SHP77 treated with DMSO at 0.1 percent for 48 hours (cell line): ENCODE measurements around the gene TSPYL4.

Experiments
- DNase-seq: peaks from one replicate; lab custom pipeline; 2025; lab: John Stamatoyannopoulos, UW

The TSPYL4 gene

DNA sequence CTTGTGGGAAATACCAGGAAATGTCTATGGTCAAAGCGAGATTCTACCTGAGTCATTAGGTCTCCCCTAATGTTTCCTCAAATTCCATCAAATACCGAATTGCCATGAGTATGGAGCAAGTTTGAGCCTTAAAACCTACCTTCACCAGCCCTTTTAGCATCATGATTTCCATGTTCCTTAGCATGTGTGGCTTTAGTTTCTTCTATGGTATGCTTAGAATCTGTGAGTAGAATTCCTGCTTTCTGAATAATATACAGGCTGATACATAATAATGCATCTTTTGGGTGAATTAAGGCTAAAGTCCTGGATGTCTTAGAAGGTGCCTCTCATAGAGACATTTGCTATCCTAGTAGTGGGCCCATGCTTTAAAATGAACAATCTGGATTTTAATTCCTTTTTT lies 32.0 kb downstream of the TSPYL4 start:
- no peak for DNase-seq

DNA sequence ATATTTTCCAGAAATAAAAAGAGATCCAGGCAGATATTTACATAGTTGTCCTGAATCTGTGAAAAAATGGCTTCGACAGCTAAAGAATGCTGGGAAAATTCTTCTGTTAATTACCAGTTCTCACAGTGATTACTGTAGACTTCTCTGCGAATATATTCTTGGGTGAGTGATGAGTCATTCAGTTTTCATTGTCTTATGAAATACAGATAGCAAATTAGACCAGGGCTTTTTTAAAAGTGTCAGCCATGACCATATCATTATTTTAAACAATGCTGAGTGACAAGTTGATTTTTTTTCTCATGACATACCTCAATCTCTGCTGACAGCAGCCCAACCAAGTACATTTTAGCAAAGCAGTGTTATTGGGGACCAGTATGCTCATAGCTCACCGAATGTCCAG lies 32.8 kb downstream of the TSPYL4 start:
- no peak for DNase-seq

DNA sequence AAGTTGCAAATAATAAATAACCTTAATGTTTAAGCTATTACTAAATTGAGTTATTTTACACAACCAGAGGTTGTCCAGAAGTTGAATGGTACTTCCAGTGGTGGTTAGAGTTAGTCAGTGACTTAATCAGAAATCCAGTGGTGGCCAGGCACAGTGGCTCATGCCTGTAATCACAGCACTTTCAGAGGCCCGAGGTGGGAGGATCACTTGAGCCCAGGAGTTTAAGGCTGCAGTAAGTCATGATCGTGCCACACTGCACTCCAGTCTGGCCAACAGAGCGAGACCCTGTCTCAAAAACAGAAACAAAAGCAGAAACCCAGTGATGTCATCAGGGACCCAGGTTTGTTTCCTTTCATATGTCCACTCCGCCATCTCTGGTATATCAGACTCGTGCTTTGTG lies 35.0 kb downstream of the TSPYL4 start:
- no peak for DNase-seq

DNA sequence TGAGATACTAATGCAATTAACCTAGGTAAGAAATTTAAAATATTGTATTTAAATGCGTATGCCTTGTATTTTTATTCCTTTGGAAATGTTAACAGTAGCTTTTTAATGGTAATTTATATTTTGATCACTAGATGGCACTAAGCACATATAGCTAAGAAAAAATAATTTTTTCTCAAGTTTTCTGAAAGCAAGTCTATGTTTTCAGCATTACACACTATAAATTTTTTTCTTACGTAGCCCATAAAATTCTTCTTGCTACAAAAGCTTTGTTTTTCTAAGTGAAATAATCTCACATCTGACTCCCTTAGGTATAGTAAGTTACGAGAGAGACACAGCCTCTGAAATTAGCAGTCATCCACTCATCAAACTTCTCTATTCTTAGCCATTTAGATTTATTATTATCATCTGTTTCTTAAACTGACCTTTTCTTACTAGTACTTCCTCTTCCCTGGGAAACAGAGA lies 35.7 kb downstream of the TSPYL4 start:
- DNase-seq: peak; percentile 12

DNA sequence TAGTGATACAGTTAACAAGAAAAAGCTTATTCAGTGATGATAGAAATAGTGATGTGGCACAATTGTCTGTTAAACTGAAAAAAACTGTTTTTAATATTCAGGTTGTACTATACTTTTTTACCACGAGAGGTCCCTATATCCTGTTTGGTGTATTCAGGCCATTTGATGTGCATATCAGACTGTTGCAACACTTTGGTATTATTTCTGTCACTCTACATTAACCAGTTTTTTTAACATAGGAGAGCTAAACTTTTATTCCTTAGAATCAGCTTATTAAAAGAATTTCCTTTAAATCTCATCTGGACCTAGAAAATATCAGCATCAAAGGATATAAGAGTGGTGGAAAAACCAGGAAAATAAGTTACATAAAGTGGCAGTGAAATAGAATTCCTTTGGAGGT lies 36.8 kb downstream of the TSPYL4 start:
- no peak for DNase-seq

DNA sequence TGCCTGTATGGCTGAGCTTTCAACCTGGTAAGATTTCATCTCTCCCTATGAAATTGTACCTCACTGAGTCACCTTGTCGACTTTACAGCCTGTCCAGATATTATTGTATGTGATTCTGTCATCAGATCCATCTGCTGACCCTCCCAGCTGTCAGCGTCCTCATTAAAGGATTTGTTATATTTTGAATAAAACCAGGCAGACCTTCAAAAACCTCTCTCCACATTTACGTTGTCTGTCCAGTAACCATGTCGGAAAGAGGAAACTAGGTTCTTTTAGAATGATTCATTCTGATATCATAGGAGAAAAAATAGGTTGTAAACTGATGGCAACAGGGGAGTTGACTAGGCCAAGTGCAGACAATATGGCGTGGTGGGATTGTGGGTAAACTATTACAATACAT lies 38.5 kb downstream of the TSPYL4 start:
- no peak for DNase-seq

DNA sequence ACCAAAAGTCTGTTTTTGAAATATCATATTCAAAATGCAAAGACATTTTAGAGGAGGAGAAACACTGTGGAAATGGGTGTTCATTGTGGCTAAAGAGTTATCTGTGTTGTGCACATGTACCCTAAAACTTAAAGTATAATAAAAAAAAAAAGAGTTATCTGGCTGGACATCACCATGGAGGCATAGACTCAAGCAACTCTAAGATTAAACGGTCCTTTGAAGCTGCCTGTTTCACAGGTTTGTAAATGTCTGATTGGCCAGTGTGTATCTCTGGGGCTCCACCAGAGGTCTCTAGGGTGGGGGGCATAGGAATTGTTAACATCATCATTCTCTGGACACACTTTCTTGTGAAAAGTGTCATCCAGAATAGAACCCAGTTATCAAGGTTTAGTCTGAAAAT lies 39.2 kb downstream of the TSPYL4 start:
- DNase-seq: no peak

DNA sequence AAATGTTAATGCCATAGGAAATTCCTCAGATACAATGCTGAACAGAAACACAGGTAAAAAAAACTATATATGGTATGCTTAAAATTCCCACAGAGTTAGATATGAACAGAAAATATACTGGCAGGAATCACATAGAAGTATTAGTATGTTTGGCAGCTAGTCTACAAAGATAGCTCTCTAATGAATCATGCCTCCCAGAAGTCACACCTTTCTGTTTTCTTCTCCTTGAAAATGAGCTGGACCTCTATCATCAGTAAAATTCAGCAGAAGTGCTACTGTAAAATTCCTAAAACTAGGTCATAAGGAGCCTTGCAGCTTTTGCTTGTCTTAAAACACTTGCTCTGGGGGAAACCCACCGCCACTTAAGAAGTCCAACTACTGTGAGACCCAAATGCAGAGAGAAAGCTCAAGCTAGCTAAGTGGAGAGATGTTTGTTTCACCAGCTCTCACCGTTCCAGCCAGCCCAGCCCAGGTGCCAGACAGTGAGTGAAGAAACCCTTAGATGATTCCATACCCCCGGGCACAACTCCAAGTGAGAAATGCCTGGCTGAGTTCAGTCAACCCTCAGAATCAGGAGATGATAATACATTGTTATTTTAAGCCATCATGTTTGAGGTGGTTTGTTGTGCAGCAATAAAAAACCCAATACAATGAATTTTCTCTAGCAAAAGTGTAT lies 43.0 kb downstream of the TSPYL4 start:
- DNase-seq: peak; percentile 3

DNA sequence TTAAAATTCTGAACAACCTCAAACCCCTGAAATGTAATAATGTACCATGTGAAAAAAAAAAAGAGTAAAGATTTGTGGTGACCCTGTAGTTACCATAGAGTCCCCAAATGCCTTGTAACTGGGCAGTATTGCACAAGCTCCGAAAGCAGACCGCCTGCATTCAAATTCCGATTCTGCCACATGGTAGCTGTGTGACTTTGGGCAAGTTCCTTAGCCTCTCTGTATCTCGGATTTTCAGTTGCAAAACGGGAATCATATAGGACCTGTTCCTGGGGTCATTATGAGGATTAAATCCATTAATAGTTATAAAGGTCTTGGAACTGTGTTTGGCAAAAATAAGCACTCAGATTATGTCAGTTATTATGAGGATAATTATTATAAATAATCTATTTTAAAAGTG lies 43.6 kb downstream of the TSPYL4 start:
- DNase-seq: no peak

DNA sequence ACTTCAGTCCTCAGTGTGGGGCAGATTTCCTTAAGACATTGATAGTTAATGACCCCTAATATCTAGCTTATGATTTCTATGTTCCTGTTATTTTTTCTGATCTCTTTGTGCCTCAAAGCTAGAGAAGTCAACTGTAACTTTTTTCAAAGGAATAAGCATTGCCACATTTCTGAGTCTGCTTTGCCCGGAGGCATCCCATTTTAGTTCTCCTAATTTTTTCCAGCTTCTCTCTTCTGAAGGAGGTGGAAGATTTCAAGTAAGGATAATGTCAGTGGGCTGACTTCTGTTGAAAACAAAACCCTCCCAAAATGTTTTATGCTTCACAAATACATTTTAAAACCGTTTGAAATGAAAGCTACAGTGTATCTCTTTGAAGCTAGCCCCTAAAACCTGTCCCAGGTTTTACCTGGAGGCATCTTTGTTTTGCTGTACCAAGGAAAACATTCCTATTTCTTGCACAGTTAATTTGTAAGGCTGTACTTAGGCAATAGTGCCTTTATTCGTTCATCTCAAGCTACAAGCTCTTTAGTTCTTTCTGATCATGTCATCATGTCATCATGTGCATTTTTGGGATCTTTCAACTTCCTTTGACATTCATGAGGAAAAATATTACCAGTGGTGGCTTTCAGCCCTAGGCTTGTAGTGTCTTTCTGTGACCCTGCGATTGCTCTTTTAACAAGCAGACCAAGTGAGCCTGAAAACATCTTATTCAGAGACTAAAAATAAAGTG lies 45.7 kb downstream of the TSPYL4 start:
- no peak for DNase-seq

DNA sequence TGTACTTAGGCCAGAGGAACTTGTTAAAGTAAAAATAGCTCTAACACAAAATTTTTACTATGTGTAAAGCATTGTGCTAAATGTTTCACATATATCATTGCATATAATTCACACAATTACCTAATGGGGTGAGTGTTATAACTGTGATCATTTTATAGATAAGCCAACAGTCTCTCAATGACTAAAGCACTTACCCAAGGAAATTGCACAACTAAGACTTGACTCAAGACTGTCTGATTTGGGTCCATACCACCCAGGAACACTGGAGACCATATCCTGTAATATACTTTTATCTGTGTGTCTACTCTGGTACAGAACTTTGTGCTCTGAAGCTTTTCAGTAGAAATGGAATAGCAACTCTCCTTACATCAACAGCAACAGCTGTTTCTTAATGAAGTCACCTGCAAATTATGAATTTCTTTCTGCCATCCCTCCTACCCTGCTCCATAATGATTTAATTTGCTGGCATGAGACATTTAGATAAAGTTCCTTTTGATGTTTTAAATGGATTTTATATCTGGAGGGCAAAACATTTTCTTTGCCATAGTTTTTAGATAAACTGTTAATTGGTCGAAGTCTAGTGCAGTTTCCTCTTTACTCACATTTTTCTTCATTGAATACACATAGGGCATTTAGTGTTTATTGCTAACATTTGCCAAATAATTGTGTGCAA lies 47.5 kb downstream of the TSPYL4 start:
- no peak for DNase-seq

DNA sequence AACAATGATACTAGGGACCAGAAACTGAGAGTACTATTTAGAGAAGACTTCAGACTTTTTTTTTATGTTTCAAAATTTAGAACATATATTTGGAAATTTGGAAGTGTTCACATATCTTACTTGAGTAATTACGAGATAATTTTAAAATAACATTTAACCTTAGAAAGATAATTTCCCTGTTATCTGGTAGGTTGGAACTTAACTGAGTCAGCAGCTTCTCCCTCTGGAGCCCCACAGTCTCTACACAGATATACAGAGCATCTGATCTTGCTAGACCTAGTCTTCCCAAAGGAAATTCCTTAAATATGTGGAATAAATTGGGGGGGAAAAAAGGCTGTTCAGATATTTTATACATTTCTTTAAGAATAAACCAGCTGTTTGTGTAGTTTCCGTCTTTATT lies 48.6 kb downstream of the TSPYL4 start:
- no peak for DNase-seq

DNA sequence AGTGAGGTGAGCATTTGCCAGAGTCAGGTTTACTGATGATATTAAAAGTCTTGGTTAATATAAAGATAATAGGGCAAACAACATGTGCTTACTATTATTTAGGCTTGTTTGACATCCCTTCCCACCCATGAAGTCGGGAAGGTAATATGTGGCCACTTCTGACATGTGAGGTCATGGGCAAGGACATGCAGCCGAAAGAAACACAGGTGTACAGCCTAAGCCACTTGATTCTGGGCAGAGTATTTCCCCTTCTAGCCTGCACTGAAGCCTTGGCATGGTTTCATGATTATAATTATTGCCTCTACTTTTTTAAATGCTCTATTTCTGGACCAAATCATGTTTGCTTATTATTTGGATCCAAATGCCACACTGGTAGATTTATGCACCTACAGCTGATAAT lies 52.3 kb downstream of the TSPYL4 start:
- no peak for DNase-seq

DNA sequence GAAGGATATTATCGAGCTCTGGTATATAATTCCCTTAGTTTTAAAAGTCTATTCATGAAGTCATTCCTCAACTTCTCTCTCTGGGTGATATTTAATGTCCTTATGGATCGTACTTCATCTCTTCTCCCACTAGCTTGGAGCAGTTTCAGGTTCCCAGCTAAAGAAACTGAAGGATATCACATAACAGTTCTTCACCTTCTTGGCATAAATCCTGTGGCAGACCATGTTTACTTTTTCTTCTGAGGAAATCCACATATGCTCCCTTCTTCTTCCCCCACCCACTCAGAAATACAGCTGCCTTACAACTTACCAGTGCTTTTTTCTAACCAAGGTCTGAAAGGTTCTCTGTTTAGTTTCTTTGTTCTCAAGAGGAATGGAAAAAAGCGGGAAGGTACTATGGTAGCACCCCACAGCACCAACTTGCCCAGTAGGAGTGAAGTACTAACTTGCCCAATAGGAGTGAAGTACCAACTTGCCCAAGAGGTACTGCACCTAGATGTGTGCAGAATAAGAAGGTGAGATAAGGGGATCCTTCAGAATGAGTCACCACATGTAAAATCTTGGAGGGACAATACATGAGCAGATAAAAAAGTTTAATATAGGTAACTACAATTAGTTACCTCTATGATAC lies 53.1 kb downstream of the TSPYL4 start:
- no peak for DNase-seq
